Lower lobe of right lung (tissue), 2 donors: ENCODE results near the gene NPPA. TPM values are rescaled to one million over a fixed set of nuclear protein-coding genes. Genes with fewer than 3 reads are reported as not detected.

ENCODE experiments used
- ATAC-seq, 2 donors: fragments of 200-7000 bp; cut with Tn5 transposase; one replicate each; pipeline ENCODE4 v1.9.1; 2020 to 2022; ENCODE audit warnings: mild to moderate bottlenecking in 2 of 2, moderate library complexity in 2 of 2
- DNase-seq: peaks from one replicate; pipeline ENCODE4 v3.0.0-alpha.2; 2020
- H3K27ac ChIP-seq: fragments of 200-600 bp; one replicate; pipeline ENCODE4 v1.8.0; 2022
- H3K27me3 ChIP-seq: fragments of 200-600 bp; one replicate; pipeline ENCODE4 v1.8.0; 2022; ENCODE audit warnings: low read depth
- H3K36me3 ChIP-seq: fragments of 200-600 bp; one replicate; pipeline ENCODE4 v1.8.0; 2022; ENCODE audit warnings: mild to moderate bottlenecking
- H3K4me1 ChIP-seq: fragments of 200-600 bp; one replicate; pipeline ENCODE4 v1.8.0; 2022
- H3K4me3 ChIP-seq: fragments of 200-600 bp; one replicate; pipeline ENCODE4 v1.8.0; 2022; ENCODE audit warnings: mild to moderate bottlenecking
- H3K9me3 ChIP-seq: fragments of 200-600 bp; one replicate; pipeline ENCODE4 v1.8.0; 2022
- intact Hi-C: fragments of 100-400 bp; cut with DNase I; formaldehyde crosslinking; loops from one replicate; pipeline ENCODE4 v1.11.0; 2022
- total RNA-seq: library from RNA; stranded (reverse); fragmentation: NEBNext Ultra II Directional; extraction: Animal tissue kit (Norgen Biotek cat#: 25700); gene quantifications from one replicate; pipeline ENCODE4 v1.2.1, GENCODE V29; 2021
- TF ChIP-seq, protein P1 (sequence below): fragments of 200-600 bp; IDR thresholded peaks from one replicate; pipeline ENCODE4 v1.8.0; 2022; ENCODE audit warnings: antibody characterized with exemption, mild to moderate bottlenecking
- donor health status: DM: no; HTN: yes; CAD: no; lungs with severe emphysema.

NPPA gene
- total RNA-seq, 1 donor from 2014 or later, result 2.6 TPM

DNA sequence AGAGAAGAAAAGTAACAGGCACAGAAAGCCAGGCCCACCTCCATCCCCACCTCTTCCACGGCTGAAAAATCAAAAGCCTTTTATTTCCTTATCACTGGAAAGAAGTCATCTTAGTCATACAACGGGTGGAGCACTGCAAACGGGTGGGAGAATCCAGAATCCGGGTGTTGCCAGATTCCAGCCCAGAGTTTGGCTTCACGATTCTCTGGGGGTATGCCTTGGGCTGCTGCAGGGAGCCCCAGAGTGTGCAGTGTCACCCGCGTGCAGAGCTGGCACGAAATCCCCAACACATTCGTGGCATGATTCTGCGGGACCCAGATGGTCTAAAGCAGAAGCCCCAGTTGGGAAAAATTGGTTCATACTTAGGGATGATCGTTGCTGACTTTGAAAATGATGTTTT is 2.6 kb upstream of the NPPA start:
- DNase-seq (no peak), ATAC-seq (no peak)
- Histone ChIP-seq H3K36me3 (peaks cover 13% of the 10 kb centered on the region), H3K27me3 (peaks cover 6% of the 10 kb centered on the region), H3K4me3 (no peak overlapping the region), H3K4me1 (no peaks in the 10 kb centered on the region), H3K27ac (no peak overlapping the region), H3K9me3 (no peaks in the 10 kb centered on the region)
- TF ChIP-seq, protein P1, sequence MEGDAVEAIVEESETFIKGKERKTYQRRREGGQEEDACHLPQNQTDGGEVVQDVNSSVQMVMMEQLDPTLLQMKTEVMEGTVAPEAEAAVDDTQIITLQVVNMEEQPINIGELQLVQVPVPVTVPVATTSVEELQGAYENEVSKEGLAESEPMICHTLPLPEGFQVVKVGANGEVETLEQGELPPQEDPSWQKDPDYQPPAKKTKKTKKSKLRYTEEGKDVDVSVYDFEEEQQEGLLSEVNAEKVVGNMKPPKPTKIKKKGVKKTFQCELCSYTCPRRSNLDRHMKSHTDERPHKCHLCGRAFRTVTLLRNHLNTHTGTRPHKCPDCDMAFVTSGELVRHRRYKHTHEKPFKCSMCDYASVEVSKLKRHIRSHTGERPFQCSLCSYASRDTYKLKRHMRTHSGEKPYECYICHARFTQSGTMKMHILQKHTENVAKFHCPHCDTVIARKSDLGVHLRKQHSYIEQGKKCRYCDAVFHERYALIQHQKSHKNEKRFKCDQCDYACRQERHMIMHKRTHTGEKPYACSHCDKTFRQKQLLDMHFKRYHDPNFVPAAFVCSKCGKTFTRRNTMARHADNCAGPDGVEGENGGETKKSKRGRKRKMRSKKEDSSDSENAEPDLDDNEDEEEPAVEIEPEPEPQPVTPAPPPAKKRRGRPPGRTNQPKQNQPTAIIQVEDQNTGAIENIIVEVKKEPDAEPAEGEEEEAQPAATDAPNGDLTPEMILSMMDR, result no peak
- intact Hi-C loops, result no loop called here

DNA sequence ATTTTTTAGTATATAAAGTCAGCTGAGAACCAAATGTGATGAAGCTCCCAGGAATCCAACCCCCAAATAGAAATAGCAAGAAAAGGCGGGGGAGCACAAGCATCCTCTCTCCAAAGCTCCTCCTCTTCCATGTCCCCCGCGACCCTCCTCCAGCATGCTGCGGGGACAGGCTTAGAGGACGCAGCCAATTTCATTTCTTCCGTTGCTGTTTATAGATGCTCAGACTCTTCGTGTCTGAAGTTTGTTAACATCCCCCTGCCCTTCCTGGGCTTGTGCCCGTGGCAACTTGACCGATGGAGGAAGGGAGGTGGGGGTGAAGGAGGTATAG is 754 bp upstream of the NPPA start:
- intact Hi-C loops, result no loop called here
- DNase-seq (no peak), ATAC-seq (no peak)
- TF ChIP-seq, protein P1, result no peak
- H3K27ac ChIP-seq, result no peak overlapping the region
- no peaks in the 10 kb centered on the region for H3K4me1 ChIP-seq
- no peaks in the 10 kb centered on the region for H3K27me3 ChIP-seq
- peaks cover 31% of the 10 kb centered on the region for H3K36me3 ChIP-seq
- no peaks in the 10 kb centered on the region for H3K9me3 ChIP-seq
- no peak overlapping the region for H3K4me3 ChIP-seq

DNA sequence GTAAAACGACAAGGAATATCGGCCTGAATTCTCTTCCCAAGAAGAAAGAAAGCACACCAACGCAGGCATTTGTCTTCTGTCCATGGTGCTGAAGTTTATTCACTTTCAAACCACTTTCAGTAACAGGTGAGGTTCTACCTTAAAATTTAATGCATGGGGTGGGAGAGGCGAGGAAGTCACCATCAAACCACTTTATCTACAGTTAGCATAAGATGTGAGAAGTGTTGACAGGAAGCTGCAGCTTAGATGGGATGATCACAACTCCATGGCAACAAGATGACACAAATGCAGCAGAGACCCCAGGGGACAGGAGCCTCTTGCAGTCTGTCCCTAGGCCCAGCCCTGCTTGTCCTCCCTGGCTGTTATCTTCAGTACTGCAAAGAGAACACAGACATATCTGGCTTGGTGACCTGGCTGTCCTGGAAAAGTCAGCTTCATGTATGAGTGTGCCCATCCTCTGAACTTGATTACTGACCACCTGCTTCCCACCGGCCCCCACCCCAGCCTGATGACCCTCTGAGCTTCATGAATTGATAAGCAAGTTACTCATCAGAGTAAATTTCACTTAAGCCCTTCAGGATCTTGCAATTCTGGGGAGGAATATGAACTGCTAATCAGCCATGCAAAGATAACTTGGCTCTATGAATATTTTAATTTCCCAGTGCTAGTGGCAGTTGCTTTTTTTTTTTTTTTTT is 1.8 kb downstream of the NPPA start:
- no peak for DNase-seq
- H3K4me1 ChIP-seq, result peaks cover 12% of the 10 kb centered on the region
- H3K4me3 ChIP-seq, result no peak overlapping the region
- H3K36me3 ChIP-seq, result peaks cover 56% of the 10 kb centered on the region
- no peak for ATAC-seq
- intact Hi-C loops, result no loop called here
- no peaks in the 10 kb centered on the region for H3K27me3 ChIP-seq
- no peaks in the 10 kb centered on the region for H3K9me3 ChIP-seq
- H3K27ac ChIP-seq, result no peak overlapping the region
- TF ChIP-seq, protein P1, result no peak

DNA sequence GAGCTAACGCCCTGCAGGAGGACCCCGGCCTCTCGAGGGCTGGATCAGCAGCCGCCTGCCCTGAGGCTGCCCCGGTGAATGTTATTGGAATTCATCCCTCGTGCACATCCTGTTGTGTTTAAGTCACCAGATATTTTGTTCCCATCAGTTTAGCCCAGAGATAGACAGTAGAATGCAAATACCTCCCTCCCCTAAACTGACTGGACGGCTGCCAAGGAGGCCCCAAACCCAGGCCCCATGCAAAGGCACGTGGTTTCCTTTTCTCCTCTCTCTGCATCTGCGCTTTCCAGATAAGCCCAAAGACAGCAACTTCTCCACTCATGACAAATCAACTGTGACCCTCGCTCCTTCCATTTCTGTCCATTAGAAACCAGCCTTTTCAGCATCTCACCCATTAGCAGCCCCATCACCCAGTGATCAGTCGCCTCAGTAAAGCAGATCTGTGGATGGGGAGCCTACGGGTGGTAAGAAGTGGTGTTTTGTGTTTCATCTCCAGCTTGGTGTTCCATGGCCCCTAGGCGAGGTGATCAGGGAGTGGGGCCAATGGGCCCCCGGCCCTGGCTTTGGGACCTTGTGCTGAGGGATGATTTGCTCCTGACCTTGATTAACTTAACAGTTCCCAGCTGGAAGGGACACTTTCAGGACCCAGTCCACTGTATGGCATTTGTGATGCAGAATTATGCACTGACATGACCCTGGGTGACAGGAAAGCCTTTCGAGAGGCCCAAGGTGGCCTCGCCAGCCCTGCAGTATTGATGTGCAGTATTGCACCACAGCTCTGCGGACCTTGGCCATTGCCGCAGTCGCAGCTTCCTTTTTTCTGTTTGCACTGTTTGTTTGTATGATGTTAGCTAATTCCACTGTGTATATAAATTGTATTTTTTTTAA is 5.2 kb downstream of the NPPA start:
- H3K27ac ChIP-seq, result no peak overlapping the region
- no peaks in the 10 kb centered on the region for H3K9me3 ChIP-seq
- ATAC-seq, result no peak
- peaks cover 83% of the 10 kb centered on the region for H3K36me3 ChIP-seq
- H3K4me3 ChIP-seq, result no peak overlapping the region
- peaks cover 12% of the 10 kb centered on the region for H3K4me1 ChIP-seq
- peak; percentile 66 for DNase-seq
- intact Hi-C loops, result no loop called here
- TF ChIP-seq, protein P1, result no peak
- H3K27me3 ChIP-seq, result no peaks in the 10 kb centered on the region

DNA sequence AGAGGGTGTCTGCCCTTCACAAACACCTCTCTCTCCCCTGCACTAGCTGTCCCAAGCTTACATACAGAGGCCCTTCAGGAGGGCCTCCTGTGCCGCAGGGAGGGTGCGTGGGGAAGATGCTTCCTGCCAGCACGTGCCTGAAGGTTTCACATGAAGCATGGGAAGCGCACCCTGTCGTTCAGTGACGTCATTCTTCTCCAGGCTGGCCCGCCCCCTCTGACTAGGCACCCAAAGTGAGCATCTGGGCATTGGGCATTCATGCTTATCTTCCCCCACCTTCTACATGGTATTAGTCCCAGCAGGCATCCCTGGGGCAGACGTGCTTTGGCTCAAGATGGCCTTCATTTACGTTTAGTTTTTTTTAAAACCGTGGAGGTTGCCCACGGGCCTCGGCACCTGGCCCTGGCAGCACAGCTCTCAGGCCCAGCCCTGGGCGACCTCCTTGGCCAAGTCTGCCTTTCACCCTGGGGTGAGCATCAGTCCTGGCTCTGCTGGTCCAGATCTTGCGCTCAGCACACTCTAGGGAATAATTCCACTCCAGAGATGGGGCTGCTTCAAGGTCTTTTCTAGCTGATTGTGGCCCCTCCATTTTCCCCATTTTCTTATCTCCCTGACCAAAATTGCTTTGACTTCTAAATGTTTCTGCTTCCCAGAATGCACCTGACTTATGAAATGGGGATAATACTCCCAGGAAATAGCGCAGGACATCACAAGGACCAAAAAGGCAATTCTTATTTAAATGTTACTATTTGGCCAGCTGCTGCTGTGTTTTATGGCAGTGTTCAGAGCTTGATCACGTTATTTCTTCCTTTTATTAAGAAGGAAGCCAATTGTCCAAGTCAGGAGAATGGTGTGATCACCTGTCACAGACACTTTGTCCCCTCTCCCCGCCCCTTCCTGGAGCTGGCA is 6.1 kb downstream of the NPPA start:
- Histone ChIP-seq H3K27me3 (no peaks in the 10 kb centered on the region), H3K36me3 (peaks cover 86% of the 10 kb centered on the region)

More for the DNA sequence above, 6.1 kb downstream of the NPPA start:
- no peak for DNase-seq
- no peak overlapping the region for H3K4me3 ChIP-seq
- TF ChIP-seq, protein P1, result no peak
- H3K27ac ChIP-seq, result no peak overlapping the region
- peaks cover 12% of the 10 kb centered on the region for H3K4me1 ChIP-seq
- intact Hi-C loops, result no loop called here
- H3K9me3 ChIP-seq, result no peaks in the 10 kb centered on the region
- ATAC-seq, result no peak
